Activated CD8-positive, alpha-beta memory T cell treated with anti-CD3 and anti-CD28 coated beads for 1 hour (primary cell): ENCODE measurements around the gene PLA2G12B.
"Not testable (repeated sequence)": the region's sequence is repeated elsewhere in the genome, so short reads cannot be mapped to it uniquely, and the experiment has no call there.

Source experiments
- DNase-seq, 2 donors: peaks; one replicate each; pipeline ENCODE4 v3.0.0-alpha.2; 2020; ENCODE audit warnings: low read depth in 1 of 2; ENCODE audit errors: extremely low read depth in 1 of 2

PLA2G12B gene

GRCh38 chr10:72954596-72955554, at the start of gene PLA2G12B:
Gene PLA2G12B, minus strand, starts transcription at chr10:72954806. Its CDS starts 121 bp downstream, at chr10:72954685.
- no peak for DNase-seq

GRCh38 chr10:73003822-73004221, 49.2 kb upstream of the PLA2G12B start:
- DNase-seq: no peak

- DNase-seq: no peak
Measured at GRCh38 chr10:73000973-73001372, 46.4 kb upstream of the PLA2G12B start.

GRCh38 chr10:72997099-72997498, 42.5 kb upstream of the PLA2G12B start:
- DNase-seq: no peak

- DNase-seq: not testable (repeated sequence)
Measured at GRCh38 chr10:72995459-72995858, 40.9 kb upstream of the PLA2G12B start.

GRCh38 chr10:72989771-72990170, 35.2 kb upstream of the PLA2G12B start:
- DNase-seq: not testable (repeated sequence)

- DNase-seq: not testable (repeated sequence)
Measured at GRCh38 chr10:72984618-72985017, 30.0 kb upstream of the PLA2G12B start.

GRCh38 chr10:72981882-72982529, 27.4 kb upstream of the PLA2G12B start:
- DNase-seq: no peak

GRCh38 chr10:72981028-72981881, 26.6 kb upstream of the PLA2G12B start:
- no peak for DNase-seq

- DNase-seq: no peak
Measured at GRCh38 chr10:72980348-72980747, 25.7 kb upstream of the PLA2G12B start.

GRCh38 chr10:72979709-72980108, 25.1 kb upstream of the PLA2G12B start:
- DNase-seq: no peak

- no peak for DNase-seq
Measured at GRCh38 chr10:72976886-72977285, 22.3 kb upstream of the PLA2G12B start.

GRCh38 chr10:72956001-72956400, 1.4 kb upstream of the PLA2G12B start:
- DNase-seq: no peak

- no peak for DNase-seq
Measured at GRCh38 chr10:72954230-72954595, 393 bp downstream of the PLA2G12B start.

GRCh38 chr10:72953687-72954086, 919 bp downstream of the PLA2G12B start:
- no peak for DNase-seq

- DNase-seq: no peak
Measured at GRCh38 chr10:72952642-72953158, 1.9 kb downstream of the PLA2G12B start.

GRCh38 chr10:72952189-72952588, 2.4 kb downstream of the PLA2G12B start:
- no peak for DNase-seq

- DNase-seq: no peak
Measured at GRCh38 chr10:72951760-72952159, 2.8 kb downstream of the PLA2G12B start.

GRCh38 chr10:72948762-72949161, 5.8 kb downstream of the PLA2G12B start:
- no peak for DNase-seq

GRCh38 chr10:72946963-72947362, 7.6 kb downstream of the PLA2G12B start:
- no peak for DNase-seq
